T-cell (primary cell): ENCODE data around the gene PNCK. TPM values are rescaled to one million over a fixed set of nuclear protein-coding genes. Genes with fewer than 3 reads are reported as not detected.

ENCODE experiments used
- ATAC-seq, 4 experiments: fragments of 200-7000 bp in 3 of 4; fragments of 150-1000 bp in 1 of 4; cut with Tn5 transposase; replicated peaks in 1 of 4; 1 replicate in 3 of 4; 2 replicates in 1 of 4; pipeline ENCODE4 v1.10.0; 2021; ENCODE audit warnings: moderate library complexity in 3 of 4, mild to moderate bottlenecking in 2 of 4, moderate number of reproducible peaks in 1 of 4
- CTCF ChIA-PET, 2 donors: fragments of 300-600 bp; sonication (Branson Sonifier 250); formaldehyde crosslinking; loops; one replicate each; lab custom pipeline; 2022; ENCODE audit warnings: antibody characterized with exemption in 2 of 2; lab: Charles Lee
- POLR2A ChIA-PET, 2 donors: fragments of 300-600 bp; sonication (Branson Sonifier 250); formaldehyde crosslinking; loops; one replicate each; lab custom pipeline; 2022; ENCODE audit warnings: antibody characterized with exemption in 2 of 2; lab: Charles Lee
- DNase-seq, 35 experiments: peaks; one replicate each; pipeline versions ENCODE4 v3.0.0 to v3.0.0-alpha.2; 2013 to 2023
- H3K27ac ChIP-seq: one replicate; pipeline ENCODE4 v1.5.1; 2013; ENCODE audit warnings: low read length
- H3K27me3 ChIP-seq, 2 experiments: replicated peaks in 1 of 2; 1 replicate in 1 of 2; 2 replicates in 1 of 2; pipeline versions ENCODE4 v1.6.1 to v1.7.0; 2013; ENCODE audit warnings: low read length in 1 of 2, mixed read lengths in 1 of 2; ENCODE audit not compliant: control insufficient read depth in 2 of 2, insufficient read depth in 2 of 2; ENCODE audit errors: extremely low read depth in 1 of 2
- H3K36me3 ChIP-seq, 2 donors: 1 replicate in 1 of 2; 2 replicates in 1 of 2; pipeline versions ENCODE4 v1.6.1 to v1.7.0; 2013; ENCODE audit warnings: low read length in 1 of 2; ENCODE audit not compliant: control insufficient read depth in 2 of 2, insufficient read depth in 1 of 2; ENCODE audit errors: extremely low read depth in 1 of 2
- H3K4me1 ChIP-seq, 2 experiments: 1 replicate in 1 of 2; 2 replicates in 1 of 2; pipeline versions ENCODE4 v1.6.1 to v1.7.0; 2013; ENCODE audit warnings: low read length in 2 of 2, mixed read lengths in 1 of 2; ENCODE audit not compliant: insufficient read depth in 2 of 2, control insufficient read depth in 1 of 2; ENCODE audit errors: extremely low read depth in 1 of 2
- H3K4me3 ChIP-seq, 2 donors: 1 replicate in 1 of 2; 2 replicates in 1 of 2; pipeline versions ENCODE4 v1.5.1 to v1.7.0; 2013; ENCODE audit warnings: mild to moderate bottlenecking in 2 of 2, low read length in 1 of 2, moderate library complexity in 1 of 2; ENCODE audit not compliant: control insufficient read depth in 1 of 2; ENCODE audit errors: extremely low read depth in 1 of 2
- H3K9me3 ChIP-seq: 2 replicates; pipeline ENCODE4 v1.7.0; 2013
- H3K27ac Mint-ChIP-seq, 2 donors: one replicate each; pipeline ENCODE4 v1.8.0; 2020 to 2021; ENCODE audit warnings: mild to moderate bottlenecking in 2 of 2, mixed read lengths in 2 of 2
- H3K27me3 Mint-ChIP-seq, 2 donors: one replicate each; pipeline ENCODE4 v1.8.0; 2021 to 2022; ENCODE audit warnings: mixed read lengths in 2 of 2
- H3K36me3 Mint-ChIP-seq: one replicate; pipeline ENCODE4 v1.8.0; 2021; ENCODE audit warnings: mixed read lengths
- H3K4me1 Mint-ChIP-seq, 3 donors: one replicate each; pipeline ENCODE4 v1.8.0; 2020 to 2022; ENCODE audit warnings: mixed read lengths in 3 of 3, mild to moderate bottlenecking in 1 of 3
- H3K4me3 Mint-ChIP-seq, 3 donors: one replicate each; pipeline ENCODE4 v1.8.0; 2020 to 2022; ENCODE audit warnings: mild to moderate bottlenecking in 3 of 3, mixed read lengths in 3 of 3, moderate library complexity in 3 of 3
- H3K9me3 Mint-ChIP-seq, 3 donors: one replicate each; pipeline ENCODE4 v1.8.0; 2020 to 2022; ENCODE audit warnings: mixed read lengths in 3 of 3
- WGBS: methylation state at CpG from one replicate; pipeline ENCODE4 v1.1.5; 2013; ENCODE audit warnings: missing lambda C conversion rate; ENCODE audit not compliant: insufficient coverage; 5-methylcytosine and 5-hydroxymethylcytosine counted together
- total RNA-seq, 35 experiments: library from RNA in 6 of 35; stranded (reverse) in 6 of 35; fragments of 120-200 nt in 1 of 35; gene quantifications; one replicate each; pipeline versions ENCODE4 v1.2.1 to v1.2.4 and lab custom pipeline; 2013 to 2026

Gene PNCK
- total RNA-seq, 5 donors from 2014 or later (not counting 1 experiment from before 2014, with no cell fraction given), result 1.0 TPM; not detected in 4

DNA sequence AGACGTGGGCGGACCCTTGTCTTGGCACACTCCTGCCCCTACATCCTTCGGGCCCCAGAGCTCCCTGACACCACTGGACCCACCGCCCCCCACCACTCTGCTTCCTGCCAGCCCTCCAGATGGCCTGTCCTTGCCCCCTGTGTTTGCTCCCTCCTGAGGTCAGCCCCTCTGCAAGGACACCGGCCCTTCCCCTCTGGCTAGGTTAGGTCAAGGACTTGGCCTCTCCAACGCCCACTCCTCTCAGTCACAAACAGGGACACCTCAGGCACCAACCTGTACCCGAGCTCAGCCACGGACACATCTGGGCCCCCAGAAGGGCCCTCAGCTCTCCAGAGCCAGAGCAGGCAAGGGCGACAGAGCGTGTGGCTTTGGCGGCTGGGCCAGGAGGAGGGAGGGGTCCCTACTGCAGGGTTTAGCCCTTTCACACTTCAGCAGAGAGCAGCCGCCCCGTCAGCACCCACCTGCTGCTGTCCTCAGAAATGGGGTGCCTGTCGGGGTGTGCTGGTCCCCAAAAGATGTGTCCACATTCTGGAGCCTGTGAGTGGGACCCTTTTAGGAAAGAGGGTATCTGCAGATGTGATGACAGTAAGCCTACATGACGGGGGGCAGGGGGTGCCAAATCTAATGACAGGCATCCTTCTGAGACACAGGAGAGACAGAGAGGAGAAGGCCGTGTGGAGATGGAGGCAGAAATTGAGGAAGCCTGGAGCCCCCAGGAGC, 50.1 kb downstream of the PNCK start:
- POLR2A ChIA-PET, result no interaction called here
- no peak overlapping the region for H3K4me3 Mint-ChIP-seq
- CTCF ChIA-PET, result no interaction called here
- H3K27ac Mint-ChIP-seq, result no peak overlapping the region
- H3K36me3 Mint-ChIP-seq, result no peaks in the 10 kb centered on the region
- Histone ChIP-seq H3K4me1 (no peaks in the 10 kb centered on the region), H3K4me3 (no peak overlapping the region), H3K36me3 (no peaks in the 10 kb centered on the region), H3K27me3 (peaks cover 0 to 16% of the 10 kb centered on the region in 2 experiments), H3K9me3 (no peaks in the 10 kb centered on the region), H3K27ac (no peak overlapping the region)
- H3K27me3 Mint-ChIP-seq, result peaks cover 3 to 11% of the 10 kb centered on the region in 2 donors
- no peaks in the 10 kb centered on the region for H3K4me1 Mint-ChIP-seq
- 83% methylated on average over 1 of the region's 16 CpGs for WGBS
- no peak for DNase-seq
- no peaks in the 10 kb centered on the region for H3K9me3 Mint-ChIP-seq
- no peak for ATAC-seq

DNA sequence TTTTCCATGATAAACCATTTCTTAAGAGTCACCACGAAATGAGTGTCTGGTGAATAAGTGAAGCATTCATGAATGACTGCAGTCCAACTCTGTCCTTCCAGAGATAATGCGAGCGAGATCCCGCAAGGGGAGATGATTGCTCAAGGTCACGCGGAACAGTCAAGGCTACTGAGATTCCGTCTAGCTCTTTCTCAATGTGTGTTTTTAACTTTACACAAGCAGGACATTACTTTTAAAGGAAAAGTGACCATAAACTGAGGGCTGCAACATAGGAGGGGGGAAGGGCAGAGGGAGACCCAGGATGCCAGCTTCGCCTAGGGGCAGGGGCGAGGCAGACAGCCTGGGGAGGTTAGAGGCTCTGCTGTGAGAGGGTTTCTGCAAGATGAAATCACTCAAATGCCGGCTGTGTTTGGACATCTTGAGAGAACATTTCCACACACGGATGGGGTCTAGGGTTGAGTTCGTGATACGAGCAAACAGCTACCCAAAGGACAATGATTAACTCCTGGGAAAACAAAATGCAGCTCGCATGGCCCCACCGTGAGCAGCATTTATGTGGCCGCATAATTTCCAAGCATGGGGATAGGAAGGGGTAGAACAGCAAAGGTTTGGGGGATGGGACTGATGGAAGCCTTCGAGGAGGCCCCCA, 50.8 kb downstream of the PNCK start:
- POLR2A ChIA-PET, result no interaction called here
- 80% methylated on average over 1 of the region's 17 CpGs for WGBS
- Histone ChIP-seq H3K36me3 (no peaks in the 10 kb centered on the region), H3K27ac (no peak overlapping the region), H3K4me1 (no peaks in the 10 kb centered on the region), H3K9me3 (no peaks in the 10 kb centered on the region), H3K27me3 (peaks cover 0 to 16% of the 10 kb centered on the region in 2 experiments), H3K4me3 (no peak overlapping the region)
- H3K36me3 Mint-ChIP-seq, result no peaks in the 10 kb centered on the region
- no peak overlapping the region for H3K4me3 Mint-ChIP-seq
- DNase-seq (no peak), ATAC-seq (no peak)
- peaks cover 3 to 14% of the 10 kb centered on the region in 2 donors for H3K27me3 Mint-ChIP-seq
- CTCF ChIA-PET, result no interaction called here
- H3K9me3 Mint-ChIP-seq, result no peaks in the 10 kb centered on the region
- no peak overlapping the region for H3K27ac Mint-ChIP-seq
- no peaks in the 10 kb centered on the region for H3K4me1 Mint-ChIP-seq

DNA sequence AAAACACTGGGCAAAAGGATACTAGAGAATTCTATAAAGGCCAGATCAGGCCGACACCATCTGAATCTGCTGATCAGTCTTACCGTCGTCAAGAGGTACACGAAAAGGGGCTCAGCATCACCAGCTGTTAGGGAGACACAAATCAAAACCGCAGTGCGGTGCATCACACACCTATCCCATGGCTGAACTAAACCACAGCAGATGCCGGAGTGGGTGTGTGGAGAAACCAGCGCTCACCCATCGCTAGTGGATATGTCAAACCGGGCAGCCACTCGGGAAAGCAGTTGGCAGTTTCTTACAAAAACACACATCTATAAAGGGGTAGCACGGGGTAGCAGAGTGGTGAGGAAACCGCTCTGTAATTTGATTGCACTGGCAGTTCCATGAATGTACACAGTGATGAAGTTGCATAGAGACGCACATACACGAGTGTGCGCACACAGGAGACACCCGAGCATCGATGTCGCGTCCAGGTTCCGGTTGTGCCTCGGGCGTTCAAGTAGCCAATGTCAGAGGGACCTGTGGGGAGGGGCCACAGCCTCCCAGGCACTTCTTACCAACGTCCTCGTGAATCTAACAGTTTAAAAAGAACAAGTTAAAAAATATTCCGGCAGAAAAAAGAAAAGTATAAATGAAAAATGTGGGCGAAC, 51.5 kb downstream of the PNCK start:
- no peaks in the 10 kb centered on the region for H3K4me1 ChIP-seq
- no peaks in the 10 kb centered on the region for H3K9me3 Mint-ChIP-seq
- ATAC-seq, result no peak
- H3K27me3 Mint-ChIP-seq, result peaks cover 3 to 18% of the 10 kb centered on the region in 2 donors
- no peak for DNase-seq
- H3K36me3 Mint-ChIP-seq, result no peaks in the 10 kb centered on the region
- H3K27ac ChIP-seq, result no peak overlapping the region
- no peak overlapping the region for H3K27ac Mint-ChIP-seq
- ChIA-PET CTCF (no interaction called here), POLR2A (no interaction called here)
- H3K9me3 ChIP-seq, result no peaks in the 10 kb centered on the region
- no peak overlapping the region for H3K4me3 Mint-ChIP-seq
- no peak overlapping the region for H3K4me3 ChIP-seq
- no CpG with 5 or more reads among the region's 27 CpGs for WGBS
- H3K4me1 Mint-ChIP-seq, result no peaks in the 10 kb centered on the region
- peaks cover 0 to 16% of the 10 kb centered on the region in 2 experiments for H3K27me3 ChIP-seq
- H3K36me3 ChIP-seq, result no peaks in the 10 kb centered on the region

DNA sequence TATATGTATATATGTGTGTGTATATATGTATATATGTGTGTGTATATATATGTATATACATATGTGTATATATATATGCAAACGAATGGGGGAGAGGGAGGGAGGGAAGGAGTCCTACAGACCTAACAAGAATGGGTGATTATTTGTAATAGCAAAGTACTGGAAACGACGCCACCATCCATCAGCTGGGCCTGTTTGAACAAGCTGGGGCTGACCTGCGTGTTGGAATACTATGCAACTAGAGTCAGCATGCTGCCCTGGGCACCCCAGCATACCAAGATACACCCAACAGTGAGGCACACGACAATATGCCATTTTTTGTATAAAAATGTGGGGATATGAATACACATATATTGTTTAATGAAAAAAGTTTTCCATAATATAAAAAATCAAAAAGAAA, 53.0 kb downstream of the PNCK start:
- Mint-ChIP-seq H3K27ac (no peak overlapping the region), H3K36me3 (no peaks in the 10 kb centered on the region), H3K4me1 (peaks cover 0 to under 1% (median 0%) of the 10 kb centered on the region in 3 donors), H3K27me3 (peaks cover 3 to 24% of the 10 kb centered on the region in 2 donors), H3K9me3 (no peaks in the 10 kb centered on the region), H3K4me3 (no peak overlapping the region)
- ChIA-PET CTCF (no interaction called here), POLR2A (no interaction called here)
- Histone ChIP-seq H3K4me3 (no peak overlapping the region), H3K27ac (no peak overlapping the region), H3K9me3 (no peaks in the 10 kb centered on the region), H3K27me3 (peaks cover 0 to 16% of the 10 kb centered on the region in 2 experiments), H3K4me1 (no peaks in the 10 kb centered on the region), H3K36me3 (no peaks in the 10 kb centered on the region)
- DNase-seq (no peak), ATAC-seq (no peak)
- 90% methylated on average over 2 of the region's 5 CpGs for WGBS

Other genes starting within 250 kb of the PNCK start
- 1 to 10 TPM; 2.4 to 6.3 (median 5.4) TPM for gene TREX2, start 227.8 kb downstream of the PNCK start, total RNA-seq
- 10 to 100 TPM; 30.7 to 58.4 (median 48.6) TPM for gene HAUS7, start 203.2 kb downstream of the PNCK start, total RNA-seq
- under 1 TPM in 3 of 5 donors, not detected in 2; 0.25 to 0.70 (median 0.30) TPM for gene BGN, start 178.8 kb downstream of the PNCK start, total RNA-seq
- gene ATP2B3, start 156.2 kb downstream of the PNCK start, total RNA-seq, result under 1 TPM in 1 of 5 donors, not detected in 4; 0.13 TPM
- gene CCNQ, start 74.7 kb downstream of the PNCK start, total RNA-seq, result 10 to 100 TPM; 12.5 to 29.8 (median 25.5) TPM
- gene DUSP9, start 26.6 kb downstream of the PNCK start, total RNA-seq, result under 1 TPM in 2 of 5 donors, not detected in 3; 0.13 to 0.19 TPM
- gene SLC6A8, start 14.1 kb upstream of the PNCK start, total RNA-seq, result 1 to 10 TPM in 4 of 5 donors, under 1 TPM in 1; 0.89 to 2.3 (median 1.9) TPM
- 100 to 1,000 TPM in 4 of 5 donors, 10 to 100 TPM in 1; 90.1 to 124 (median 107) TPM for gene BCAP31, start 50.6 kb upstream of the PNCK start, total RNA-seq
- 10 to 100 TPM in 1 of 5 donors, 1 to 10 TPM in 4; 6.9 to 10.7 (median 7.9) TPM for gene ABCD1, start 51.0 kb upstream of the PNCK start, total RNA-seq
- under 1 TPM in 4 of 5 donors, not detected in 1; 0.28 to 0.47 (median 0.43) TPM for gene PLXNB3, start 90.4 kb upstream of the PNCK start, total RNA-seq
- not detected for gene SRPK3, start 107.2 kb upstream of the PNCK start, total RNA-seq
- gene IDH3G, start 120.6 kb upstream of the PNCK start, total RNA-seq, result 10 to 100 TPM; 47.7 to 54.6 (median 51.8) TPM
- gene SSR4, start 120.9 kb upstream of the PNCK start, total RNA-seq, result 100 to 1,000 TPM; 179 to 221 (median 209) TPM
- gene PDZD4, start 156.7 kb upstream of the PNCK start, total RNA-seq, result 10 to 100 TPM in 2 of 5 donors, 1 to 10 TPM in 3; 3.7 to 51.3 (median 9.0) TPM
- gene L1CAM, start 212.4 kb upstream of the PNCK start, total RNA-seq, result 1 to 10 TPM; 1.4 to 6.0 (median 4.0) TPM
- gene AVPR2, start 230.9 kb upstream of the PNCK start, total RNA-seq, result not detected